Measurements from ENCODE around the gene MCTP1.

DNA sequence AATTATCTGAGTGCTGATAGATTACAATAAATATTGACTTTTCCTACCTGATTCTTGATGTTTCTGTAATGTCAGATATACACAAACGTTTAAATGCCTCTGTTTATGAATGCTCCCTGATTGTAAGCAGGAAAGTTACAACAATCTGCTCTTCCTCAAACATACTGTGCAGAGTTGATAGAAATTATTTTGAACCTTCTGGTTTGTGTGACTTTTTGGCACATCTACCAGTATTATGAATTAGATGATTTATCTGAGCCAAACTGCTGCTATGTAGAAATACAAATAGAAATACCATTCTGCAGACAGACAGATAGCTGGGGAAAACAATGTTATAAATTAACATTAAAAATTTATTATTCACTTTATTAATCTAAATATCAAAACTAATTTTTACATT lies 553.4 kb downstream of the MCTP1 start:
- no peak for TF ChIP-seq ARNTL (CRISPR knock-in tag; IDR thresholded peaks at IDR 0.05; ENCODE audit: borderline replicate concordance, low read depth)
- no peak for TF ChIP-seq TCF4 (CRISPR knock-in tag; IDR thresholded peaks at IDR 0.05; ENCODE audit: borderline replicate concordance)
- no peak for TF ChIP-seq ZFP3 (CRISPR knock-in tag; IDR thresholded peaks at IDR 0.05)

All from SK-N-SH treated with all-trans-retinoic acid at 6 μM for 48 hours (cell line).